Ovary (tissue), 3 donors: Measurements from ENCODE around the gene HNRNPDL.

Experiments used
- CTCF ChIP-seq, 3 donors: fragments of 450-650 bp in 2 of 3; fragments of 200-600 bp in 1 of 3; IDR thresholded peaks; one replicate each; pipeline versions ENCODE4 v1.5.1 to v1.8.0; 2016 to 2022; ENCODE audit warnings: antibody characterized with exemption in 3 of 3, mild to moderate bottlenecking in 1 of 3
- EP300 ChIP-seq: sonication (generic); formaldehyde crosslinking; IDR thresholded peaks from one replicate; pipeline ENCODE4 v1.6.1; 2017; ENCODE audit warnings: antibody characterized with exemption
- POLR2A ChIP-seq: fragments of 450-650 bp; IDR thresholded peaks from one replicate; pipeline ENCODE4 v1.6.1; 2017; ENCODE audit warnings: antibody characterized with exemption, mild to moderate bottlenecking, moderate library complexity
- donor health status: DM: no; HTN: no; CAD: no.

DNA sequence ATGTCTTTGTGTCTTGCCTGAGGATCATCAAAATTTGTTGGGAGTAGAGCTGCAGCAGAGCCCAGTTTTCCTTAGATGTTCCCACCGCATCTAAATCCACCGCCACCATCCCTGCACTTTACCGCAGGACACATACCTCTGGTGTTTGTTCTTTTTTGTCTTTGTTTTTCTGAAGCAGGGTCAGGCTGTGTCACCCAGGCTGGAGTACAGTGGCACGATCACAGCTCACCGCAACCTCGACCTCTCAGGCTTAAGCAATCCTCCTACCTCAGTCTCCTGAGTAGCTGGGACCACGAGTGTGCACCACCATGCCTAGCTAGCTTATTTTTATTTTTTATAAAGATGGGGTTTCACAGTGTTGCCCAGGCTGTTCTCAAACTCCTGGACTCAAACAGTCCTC is 4.7 kb upstream of the HNRNPDL start:
- no peak for TF ChIP-seq EP300
- TF ChIP-seq CTCF (IDR thresholded peaks at IDR 0.05) = no peak
- TF ChIP-seq POLR2A = no peak
